Endodermal cell (in vitro differentiated cells): ENCODE results near the gene NSG1. TPM values are rescaled to one million over a fixed set of nuclear protein-coding genes. Genes with fewer than 3 reads are reported as not detected.
"Not testable (repeated sequence)": the region's sequence is repeated elsewhere in the genome, so short reads cannot be mapped to it uniquely, and the experiment has no call there.

Experiments
- DNase-seq: peaks from one replicate; pipeline ENCODE4 v3.0.0-alpha.2; 2017
- H3K27ac ChIP-seq: 2 replicates; pipeline ENCODE4 v1.5.1; 2013; ENCODE audit warnings: mild to moderate bottlenecking, low read depth, low read length, moderate library complexity
- H3K27me3 ChIP-seq: 2 replicates; pipeline ENCODE4 v1.6.1; 2013; ENCODE audit warnings: mild to moderate bottlenecking, low read length, moderate library complexity; ENCODE audit not compliant: insufficient read depth, control insufficient read depth, poor library complexity, severe bottlenecking
- H3K36me3 ChIP-seq: 2 replicates; pipeline ENCODE4 v1.7.0; 2013; ENCODE audit warnings: mild to moderate bottlenecking, low read length, moderate library complexity; ENCODE audit not compliant: control insufficient read depth, insufficient read depth
- H3K4me1 ChIP-seq: one replicate; pipeline ENCODE4 v1.7.0; 2013; ENCODE audit warnings: low read length; ENCODE audit not compliant: control insufficient read depth, insufficient read depth
- H3K4me3 ChIP-seq: 2 replicates; pipeline ENCODE4 v1.5.1; 2013; ENCODE audit warnings: mild to moderate bottlenecking, low read length, moderate library complexity
- H3K9ac ChIP-seq: 2 replicates; pipeline ENCODE4 v1.6.1; 2013; ENCODE audit warnings: mild to moderate bottlenecking, low read length, moderate library complexity; ENCODE audit not compliant: poor library complexity, severe bottlenecking; ENCODE audit errors: extremely low read depth
- H3K9me3 ChIP-seq: 2 replicates; pipeline ENCODE4 v1.6.1; 2013; ENCODE audit warnings: mild to moderate bottlenecking, low read length, moderate library complexity; ENCODE audit not compliant: control insufficient read depth
- H3K27ac Mint-ChIP-seq: 2 replicates; pipeline ENCODE4 v1.8.0; 2020; ENCODE audit warnings: mixed read lengths
- H3K27me3 Mint-ChIP-seq: 2 replicates; pipeline ENCODE4 v1.8.0; 2021; ENCODE audit warnings: mild to moderate bottlenecking, mixed read lengths; ENCODE audit not compliant: insufficient read depth
- H3K36me3 Mint-ChIP-seq: 2 replicates; pipeline ENCODE4 v1.8.0; 2020; ENCODE audit warnings: low read depth, mixed read lengths
- H3K4me1 Mint-ChIP-seq: 2 replicates; pipeline ENCODE4 v1.8.0; 2020; ENCODE audit warnings: mixed read lengths
- H3K4me3 Mint-ChIP-seq: 2 replicates; pipeline ENCODE4 v1.8.0; 2020; ENCODE audit warnings: mild to moderate bottlenecking, moderate library complexity, mixed read lengths
- H3K9me3 Mint-ChIP-seq: 2 replicates; pipeline ENCODE4 v1.8.0; 2020; ENCODE audit warnings: mild to moderate bottlenecking, mixed read lengths
- WGBS, 2 experiments: methylation state at CpG; one replicate each; pipeline versions ENCODE4 v1.1.5 to v1.1.7; 2013; ENCODE audit warnings: missing lambda C conversion rate in 2 of 2, mixed read lengths in 1 of 2; ENCODE audit not compliant: insufficient coverage in 1 of 2, insufficient read length in 1 of 2; 5-methylcytosine and 5-hydroxymethylcytosine counted together
- total RNA-seq, 2 donors: library from RNA; stranded (reverse); fragmentation: NEBNext Ultra II Directional in 1 of 2; extraction: Animal tissue kit (Norgen Biotek cat#: 25700) in 1 of 2; gene quantifications; 2 replicates in 1 of 2; 3 replicates in 1 of 2; pipeline ENCODE4 v1.2.1, GENCODE V29; 2021
- TF ChIP-seq, protein P1 (sequence below): fragments of 200-600 bp; sonication (generic); conservative IDR thresholded peaks from 2 replicates; pipeline ENCODE4 v1.5.0; 2021; ENCODE audit warnings: antibody characterized with exemption, mild to moderate bottlenecking

The NSG1 gene
- total RNA-seq, 2 donors from 2014 or later, result 1.8 to 6.0 TPM

DNA sequence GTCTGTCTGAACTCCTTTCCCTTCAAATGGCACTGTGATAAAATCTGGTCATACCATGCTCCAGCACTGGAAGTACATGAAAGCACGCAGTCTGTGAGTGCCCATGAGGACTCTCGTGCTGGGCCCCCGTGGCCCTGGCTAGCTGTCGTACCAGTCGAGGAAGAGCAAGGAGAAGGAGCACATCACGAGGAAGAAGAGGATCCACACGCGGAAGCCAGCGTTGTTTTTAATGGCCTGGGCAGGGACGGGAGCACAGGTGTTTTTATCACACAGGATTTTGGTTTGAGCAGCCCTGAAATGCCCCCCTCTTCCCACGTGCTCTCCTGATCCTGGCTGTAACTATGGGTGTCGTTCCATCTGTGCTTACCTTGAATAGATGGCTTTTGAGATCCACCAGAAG is 33.0 kb downstream of the NSG1 start:
- no peak overlapping the region for H3K4me3 ChIP-seq
- WGBS, 2 experiments, result 95 to 100% methylated on average over 8 to 12 of the region's 12 CpGs
- H3K9me3 ChIP-seq, result no peaks in the 10 kb centered on the region
- Mint-ChIP-seq H3K27me3 (no peaks in the 10 kb centered on the region), H3K27ac (no peak overlapping the region), H3K4me1 (peaks cover 31% of the 10 kb centered on the region), H3K4me3 (no peak overlapping the region), H3K9me3 (peaks cover 5% of the 10 kb centered on the region), H3K36me3 (peaks cover 51% of the 10 kb centered on the region)
- peaks cover 34% of the 10 kb centered on the region for H3K36me3 ChIP-seq
- H3K4me1 ChIP-seq, result peaks cover 4% of the 10 kb centered on the region
- peak; percentile 28 for DNase-seq
- no peaks in the 10 kb centered on the region for H3K27me3 ChIP-seq
- H3K27ac ChIP-seq, result no peak overlapping the region
- no peak overlapping the region for H3K9ac ChIP-seq
- TF ChIP-seq, protein P1, sequence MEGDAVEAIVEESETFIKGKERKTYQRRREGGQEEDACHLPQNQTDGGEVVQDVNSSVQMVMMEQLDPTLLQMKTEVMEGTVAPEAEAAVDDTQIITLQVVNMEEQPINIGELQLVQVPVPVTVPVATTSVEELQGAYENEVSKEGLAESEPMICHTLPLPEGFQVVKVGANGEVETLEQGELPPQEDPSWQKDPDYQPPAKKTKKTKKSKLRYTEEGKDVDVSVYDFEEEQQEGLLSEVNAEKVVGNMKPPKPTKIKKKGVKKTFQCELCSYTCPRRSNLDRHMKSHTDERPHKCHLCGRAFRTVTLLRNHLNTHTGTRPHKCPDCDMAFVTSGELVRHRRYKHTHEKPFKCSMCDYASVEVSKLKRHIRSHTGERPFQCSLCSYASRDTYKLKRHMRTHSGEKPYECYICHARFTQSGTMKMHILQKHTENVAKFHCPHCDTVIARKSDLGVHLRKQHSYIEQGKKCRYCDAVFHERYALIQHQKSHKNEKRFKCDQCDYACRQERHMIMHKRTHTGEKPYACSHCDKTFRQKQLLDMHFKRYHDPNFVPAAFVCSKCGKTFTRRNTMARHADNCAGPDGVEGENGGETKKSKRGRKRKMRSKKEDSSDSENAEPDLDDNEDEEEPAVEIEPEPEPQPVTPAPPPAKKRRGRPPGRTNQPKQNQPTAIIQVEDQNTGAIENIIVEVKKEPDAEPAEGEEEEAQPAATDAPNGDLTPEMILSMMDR, result no peak

DNA sequence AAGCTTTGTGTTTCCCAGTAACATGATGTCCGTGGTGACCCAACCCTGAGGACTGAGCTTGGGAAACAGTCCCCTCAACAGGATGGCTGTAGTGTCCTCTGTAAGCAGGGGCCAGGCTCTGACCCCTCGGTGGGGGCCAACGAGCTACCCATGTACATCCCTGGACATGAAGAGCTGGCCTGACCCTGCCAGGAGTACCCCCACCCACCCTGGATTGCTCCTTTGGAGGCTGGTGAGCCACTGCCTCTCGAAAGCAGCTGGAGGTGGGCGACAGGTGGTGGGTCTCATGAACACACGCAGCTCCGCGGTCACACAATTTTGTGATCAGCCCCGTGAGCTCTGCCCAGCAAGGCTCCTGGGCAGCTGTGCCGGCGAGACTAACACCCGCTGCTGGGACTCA is 33.5 kb downstream of the NSG1 start:
- Mint-ChIP-seq H3K4me1 (peaks cover 36% of the 10 kb centered on the region), H3K4me3 (no peak overlapping the region), H3K36me3 (peaks cover 51% of the 10 kb centered on the region), H3K27ac (no peak overlapping the region), H3K27me3 (no peaks in the 10 kb centered on the region), H3K9me3 (peaks cover 5% of the 10 kb centered on the region)
- TF ChIP-seq, protein P1, result no peak
- Histone ChIP-seq H3K36me3 (peaks cover 34% of the 10 kb centered on the region), H3K4me3 (no peak overlapping the region), H3K4me1 (peaks cover 4% of the 10 kb centered on the region), H3K27ac (no peak overlapping the region), H3K27me3 (no peaks in the 10 kb centered on the region), H3K9me3 (no peaks in the 10 kb centered on the region), H3K9ac (no peak overlapping the region)
- peak; percentile 28 for DNase-seq
- WGBS, 2 experiments, result 95 to 100% methylated on average over 3 to 12 of the region's 12 CpGs

DNA sequence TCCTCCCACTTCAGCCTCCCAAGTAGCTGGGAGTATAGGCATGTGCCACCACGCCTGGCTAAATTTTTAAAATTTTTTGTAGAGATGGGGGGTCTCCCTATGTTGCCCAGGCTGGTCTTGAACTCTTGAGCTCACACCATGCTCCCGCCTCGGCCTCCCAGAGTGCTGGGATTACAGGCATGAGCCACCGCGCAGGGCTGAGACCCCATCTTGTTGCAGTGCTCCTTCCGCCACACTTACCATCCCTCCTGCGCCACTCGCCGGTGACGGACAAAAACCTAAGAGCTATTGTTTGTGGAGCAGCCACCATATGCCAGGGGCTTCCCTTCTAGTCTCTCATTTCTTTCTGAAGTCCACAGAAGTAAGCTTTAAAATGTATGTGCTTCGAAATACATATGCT is 34.5 kb downstream of the NSG1 start:
- TF ChIP-seq, protein P1, result no peak
- H3K36me3 Mint-ChIP-seq, result peaks cover 45% of the 10 kb centered on the region
- H3K9me3 Mint-ChIP-seq, result no peaks in the 10 kb centered on the region

GRCh38 chr4:4422117-4422516 is 35.2 kb downstream of the NSG1 start:
- H3K4me3 Mint-ChIP-seq, H3K27ac Mint-ChIP-seq, H3K4me1 ChIP-seq, H3K9me3 ChIP-seq, H3K4me3 ChIP-seq, H3K27me3 ChIP-seq, H3K9ac ChIP-seq, DNase-seq, H3K27ac ChIP-seq, H3K9me3 Mint-ChIP-seq, H3K27me3 Mint-ChIP-seq: not testable (repeated sequence)
- WGBS, 2 experiments, result 94 to 95% methylated on average over 7 of the region's 7 CpGs
- Mint-ChIP-seq H3K4me1 (peaks cover 37% of the 10 kb centered on the region), H3K36me3 (peaks cover 45% of the 10 kb centered on the region)
- peaks cover 34% of the 10 kb centered on the region for H3K36me3 ChIP-seq

More for the DNA sequence above, 34.5 kb downstream of the NSG1 start:
- Mint-ChIP-seq H3K4me3 (no peak overlapping the region), H3K4me1 (peaks cover 36% of the 10 kb centered on the region), H3K27me3 (no peaks in the 10 kb centered on the region), H3K27ac (no peak overlapping the region)
- peak; percentile 15 for DNase-seq
- H3K36me3 ChIP-seq, result peaks cover 34% of the 10 kb centered on the region
- peaks cover 4% of the 10 kb centered on the region for H3K4me1 ChIP-seq
- 96 to 97% methylated on average over 7 to 11 of the region's 11 CpGs for WGBS, 2 experiments
- no peak overlapping the region for H3K9ac ChIP-seq
- H3K4me3 ChIP-seq, result no peak overlapping the region
- no peaks in the 10 kb centered on the region for H3K27me3 ChIP-seq
- no peaks in the 10 kb centered on the region for H3K9me3 ChIP-seq
- H3K27ac ChIP-seq, result no peak overlapping the region
